ENCODE results near the gene MYADML2.

The MYADML2 gene

GRCh38 chr17:81898029-81898866, 48.8 kb downstream of the MYADML2 start:
- H3K36me3 ChIP-seq (ENCODE audit: control insufficient read depth in 1 of 2, insufficient read depth in 2 of 2, low read depth in 1 of 2, low read length in 2 of 2): peaks cover 52 to 63% of the 10 kb centered on the region in 2 experiments
- no peak overlapping the region for H3K4ac ChIP-seq (ENCODE audit: low read depth in 1 of 2, low read length in 2 of 2)
- H3K9ac ChIP-seq (ENCODE audit: low read length): peak overlapping the region; percentile 39
- H4K91ac ChIP-seq (ENCODE audit: low read length): no peak overlapping the region
- no peak overlapping the region for H2BK15ac ChIP-seq (ENCODE audit: low read depth, poor library complexity, severe bottlenecking)
- peak overlapping the region; percentile 24 for H2BK120ac ChIP-seq (ENCODE audit: low read depth, low read length)
- H3K4me3 ChIP-seq (ENCODE audit: insufficient read depth in 1 of 2, low read depth in 1 of 2, low read length in 2 of 2): no peak overlapping the region
- peaks cover 24% of the 10 kb centered on the region for H3K79me1 ChIP-seq (replicated peaks; ENCODE audit: low read length, poor library complexity, severe bottlenecking)
- H2AK5ac ChIP-seq (ENCODE audit: low read length, severe bottlenecking): no peak overlapping the region
- no peaks in the 10 kb centered on the region for H3K9me3 ChIP-seq (ENCODE audit: control insufficient read depth, low read length)
- no peak overlapping the region for H2BK5ac ChIP-seq (ENCODE audit: low read depth, low read length, poor library complexity, severe bottlenecking)
- H2AFZ ChIP-seq (ENCODE audit: low read depth, low read length): no peak overlapping the region
- peak overlapping the region; percentile 68 for H3K27ac ChIP-seq (ENCODE audit: low read length, poor library complexity, severe bottlenecking)
- H3K18ac ChIP-seq (ENCODE audit: low read depth in 1 of 2, low read length in 2 of 2): peak overlapping the region in 1 of 2 experiments; percentile 13
- peak overlapping the region in 1 of 2 experiments; percentile 96 for H3K23ac ChIP-seq (ENCODE audit: low read length in 2 of 2)
- peak; percentile 90 for DNase-seq
- no peak overlapping the region for H4K8ac ChIP-seq (ENCODE audit: low read length)
- H2BK12ac ChIP-seq (ENCODE audit: low read length in 2 of 2): no peak overlapping the region
- 42% methylated on average over 19 of the region's 19 CpGs for WGBS
- H3K4me1 ChIP-seq (ENCODE audit: control insufficient read depth, insufficient read depth, low read depth, low read length): peaks cover 48% of the 10 kb centered on the region
- H3K14ac ChIP-seq (ENCODE audit: low read length in 2 of 2): no peak overlapping the region
- no peak overlapping the region for H3K4me2 ChIP-seq (ENCODE audit: low read length, poor library complexity, severe bottlenecking)
- H3K27me3 ChIP-seq (ENCODE audit: control insufficient read depth in 1 of 2, insufficient read depth in 1 of 2, low read length in 2 of 2): peaks cover 0 to 8% of the 10 kb centered on the region in 2 experiments

- no peak for DNase-seq
- over 99% methylated on average over 8 of the region's 11 CpGs for WGBS
Measured at GRCh38 chr17:81895400-81895799, 51.6 kb downstream of the MYADML2 start.

GRCh38 chr17:81891303-81891552, 55.8 kb downstream of the MYADML2 start:
- Histone ChIP-seq H3K79me1 (replicated peaks; ENCODE audit: low read length, poor library complexity, severe bottlenecking) (peaks cover 27% of the 10 kb centered on the region), H2BK120ac (ENCODE audit: low read depth, low read length) (peak overlapping the region; percentile 97)

More at GRCh38 chr17:81895400-81895799, 51.6 kb downstream of the MYADML2 start:
- no peak overlapping the region for H2BK5ac ChIP-seq (ENCODE audit: low read depth, low read length, poor library complexity, severe bottlenecking)
- peaks cover 39 to 55% of the 10 kb centered on the region in 2 experiments for H3K36me3 ChIP-seq (ENCODE audit: control insufficient read depth in 1 of 2, insufficient read depth in 2 of 2, low read depth in 1 of 2, low read length in 2 of 2)
- H3K9ac ChIP-seq (ENCODE audit: low read length): no peak overlapping the region
- no peak overlapping the region for H3K27ac ChIP-seq (ENCODE audit: low read length, poor library complexity, severe bottlenecking)
- H3K27me3 ChIP-seq (ENCODE audit: control insufficient read depth in 1 of 2, insufficient read depth in 1 of 2, low read length in 2 of 2): no peaks in the 10 kb centered on the region
- H4K91ac ChIP-seq (ENCODE audit: low read length): no peak overlapping the region
- no peaks in the 10 kb centered on the region for H3K9me3 ChIP-seq (ENCODE audit: control insufficient read depth, low read length)
- H3K79me1 ChIP-seq (replicated peaks; ENCODE audit: low read length, poor library complexity, severe bottlenecking): peaks cover 20% of the 10 kb centered on the region
- no peak overlapping the region for H3K18ac ChIP-seq (ENCODE audit: low read depth in 1 of 2, low read length in 2 of 2)
- no peak overlapping the region for H3K4ac ChIP-seq (ENCODE audit: low read depth in 1 of 2, low read length in 2 of 2)
- no peak overlapping the region for H2BK15ac ChIP-seq (ENCODE audit: low read depth, poor library complexity, severe bottlenecking)
- H3K14ac ChIP-seq (ENCODE audit: low read length in 2 of 2): no peak overlapping the region
- H2BK12ac ChIP-seq (ENCODE audit: low read length in 2 of 2): no peak overlapping the region
- H2AFZ ChIP-seq (ENCODE audit: low read depth, low read length): no peak overlapping the region
- H3K4me2 ChIP-seq (ENCODE audit: low read length, poor library complexity, severe bottlenecking): no peak overlapping the region
- H2BK120ac ChIP-seq (ENCODE audit: low read depth, low read length): no peak overlapping the region
- no peak overlapping the region for H3K4me3 ChIP-seq (ENCODE audit: insufficient read depth in 1 of 2, low read depth in 1 of 2, low read length in 2 of 2)
- H2AK5ac ChIP-seq (ENCODE audit: low read length, severe bottlenecking): no peak overlapping the region
- H4K8ac ChIP-seq (ENCODE audit: low read length): no peak overlapping the region
- peaks cover 38% of the 10 kb centered on the region for H3K4me1 ChIP-seq (ENCODE audit: control insufficient read depth, insufficient read depth, low read depth, low read length)
- H3K23ac ChIP-seq (ENCODE audit: low read length in 2 of 2): no peak overlapping the region

GRCh38 chr17:81890447-81891302, 56.4 kb downstream of the MYADML2 start:
- no peak overlapping the region for H2AFZ ChIP-seq (ENCODE audit: low read depth, low read length)
- H3K27ac ChIP-seq (ENCODE audit: low read length, poor library complexity, severe bottlenecking): no peak overlapping the region
- peak overlapping the region; percentile 36 to 88 for H3K4ac ChIP-seq (ENCODE audit: low read depth in 1 of 2, low read length in 2 of 2)
- 17% methylated on average over 56 of the region's 69 CpGs for WGBS
- peak; percentile 29 for DNase-seq
- H2BK5ac ChIP-seq (ENCODE audit: low read depth, low read length, poor library complexity, severe bottlenecking): no peak overlapping the region
- H3K4me2 ChIP-seq (ENCODE audit: low read length, poor library complexity, severe bottlenecking): peak overlapping the region; percentile 95
- peak overlapping the region; percentile 29 for H4K8ac ChIP-seq (ENCODE audit: low read length)
- H4K91ac ChIP-seq (ENCODE audit: low read length): peak overlapping the region; percentile 61
- H3K9me3 ChIP-seq (ENCODE audit: control insufficient read depth, low read length): no peaks in the 10 kb centered on the region
- H3K27me3 ChIP-seq (ENCODE audit: control insufficient read depth in 1 of 2, insufficient read depth in 1 of 2, low read length in 2 of 2): no peaks in the 10 kb centered on the region
- H2BK120ac ChIP-seq (ENCODE audit: low read depth, low read length): peak overlapping the region; percentile 97
- H3K79me1 ChIP-seq (replicated peaks; ENCODE audit: low read length, poor library complexity, severe bottlenecking): peaks cover 29% of the 10 kb centered on the region
- peak overlapping the region; percentile 96 for H3K9ac ChIP-seq (ENCODE audit: low read length)
- no peak overlapping the region for H2BK15ac ChIP-seq (ENCODE audit: low read depth, poor library complexity, severe bottlenecking)
- peak overlapping the region; percentile 22 to 65 for H3K18ac ChIP-seq (ENCODE audit: low read depth in 1 of 2, low read length in 2 of 2)
- H3K23ac ChIP-seq (ENCODE audit: low read length in 2 of 2): peak overlapping the region in 1 of 2 experiments; percentile 89
- peaks cover 58 to 60% of the 10 kb centered on the region in 2 experiments for H3K36me3 ChIP-seq (ENCODE audit: control insufficient read depth in 1 of 2, insufficient read depth in 2 of 2, low read depth in 1 of 2, low read length in 2 of 2)
- peak overlapping the region; percentile 86 to 95 for H3K4me3 ChIP-seq (ENCODE audit: insufficient read depth in 1 of 2, low read depth in 1 of 2, low read length in 2 of 2)
- peak overlapping the region in 1 of 2 experiments; percentile 90 for H3K14ac ChIP-seq (ENCODE audit: low read length in 2 of 2)
- H2AK5ac ChIP-seq (ENCODE audit: low read length, severe bottlenecking): no peak overlapping the region
- peak overlapping the region in 1 of 2 experiments; percentile 72 for H2BK12ac ChIP-seq (ENCODE audit: low read length in 2 of 2)
- H3K4me1 ChIP-seq (ENCODE audit: control insufficient read depth, insufficient read depth, low read depth, low read length): peaks cover 37% of the 10 kb centered on the region

More at GRCh38 chr17:81891303-81891552, 55.8 kb downstream of the MYADML2 start:
- H2BK12ac ChIP-seq (ENCODE audit: low read length in 2 of 2): no peak overlapping the region
- no peak overlapping the region for H3K23ac ChIP-seq (ENCODE audit: low read length in 2 of 2)
- no peak overlapping the region for H4K91ac ChIP-seq (ENCODE audit: low read length)
- no peak overlapping the region for H2BK15ac ChIP-seq (ENCODE audit: low read depth, poor library complexity, severe bottlenecking)
- H3K27ac ChIP-seq (ENCODE audit: low read length, poor library complexity, severe bottlenecking): no peak overlapping the region
- H3K4me2 ChIP-seq (ENCODE audit: low read length, poor library complexity, severe bottlenecking): no peak overlapping the region
- no peak for DNase-seq
- H3K4ac ChIP-seq (ENCODE audit: low read depth in 1 of 2, low read length in 2 of 2): peak overlapping the region in 1 of 2 experiments; percentile 88
- H3K18ac ChIP-seq (ENCODE audit: low read depth in 1 of 2, low read length in 2 of 2): peak overlapping the region; percentile 22 to 65
- H2AFZ ChIP-seq (ENCODE audit: low read depth, low read length): no peak overlapping the region
- H3K27me3 ChIP-seq (ENCODE audit: control insufficient read depth in 1 of 2, insufficient read depth in 1 of 2, low read length in 2 of 2): no peaks in the 10 kb centered on the region
- peak overlapping the region; percentile 86 to 95 for H3K4me3 ChIP-seq (ENCODE audit: insufficient read depth in 1 of 2, low read depth in 1 of 2, low read length in 2 of 2)
- peaks cover 56 to 59% of the 10 kb centered on the region in 2 experiments for H3K36me3 ChIP-seq (ENCODE audit: control insufficient read depth in 1 of 2, insufficient read depth in 2 of 2, low read depth in 1 of 2, low read length in 2 of 2)
- WGBS: under 1% methylated on average over 36 of the region's 40 CpGs
- H3K14ac ChIP-seq (ENCODE audit: low read length in 2 of 2): no peak overlapping the region
- H3K9ac ChIP-seq (ENCODE audit: low read length): peak overlapping the region; percentile 96
- peaks cover 31% of the 10 kb centered on the region for H3K4me1 ChIP-seq (ENCODE audit: control insufficient read depth, insufficient read depth, low read depth, low read length)
- H2AK5ac ChIP-seq (ENCODE audit: low read length, severe bottlenecking): no peak overlapping the region
- no peak overlapping the region for H2BK5ac ChIP-seq (ENCODE audit: low read depth, low read length, poor library complexity, severe bottlenecking)
- H4K8ac ChIP-seq (ENCODE audit: low read length): peak overlapping the region; percentile 29
- no peaks in the 10 kb centered on the region for H3K9me3 ChIP-seq (ENCODE audit: control insufficient read depth, low read length)

Data from mesenchymal stem cell (in vitro differentiated cells and primary cell).